GM19099 (cell line): ENCODE results near the gene COL6A3.

Experiments
- POLR2A ChIP-seq: IDR thresholded peaks from 3 replicates; pipeline ENCODE4 v1.6.1; 2011; ENCODE audit warnings: low read depth; ENCODE audit not compliant: insufficient read length; ENCODE audit errors: extremely low read depth

Gene COL6A3

GRCh38 chr2:237379636-237380035 lies 34.3 kb downstream of the COL6A3 start:
- no peak for TF ChIP-seq POLR2A

- TF ChIP-seq POLR2A = no peak
Observed at GRCh38 chr2:237378650-237379049, 35.3 kb downstream of the COL6A3 start.

- TF ChIP-seq POLR2A = no peak
Observed at GRCh38 chr2:237374284-237375060, 39.5 kb downstream of the COL6A3 start.

- no peak for TF ChIP-seq POLR2A
Observed at GRCh38 chr2:237371856-237372255, 42.1 kb downstream of the COL6A3 start.

- no peak for TF ChIP-seq POLR2A
Observed at GRCh38 chr2:237365671-237366070, 48.3 kb downstream of the COL6A3 start.

GRCh38 chr2:237364655-237365054 lies 49.3 kb downstream of the COL6A3 start:
- TF ChIP-seq POLR2A = no peak

GRCh38 chr2:237361194-237362004 lies 52.6 kb downstream of the COL6A3 start:
- no peak for TF ChIP-seq POLR2A

- no peak for TF ChIP-seq POLR2A
Observed at GRCh38 chr2:237359894-237360780, 53.8 kb downstream of the COL6A3 start.

- no peak for TF ChIP-seq POLR2A
Observed at GRCh38 chr2:237359518-237359840, 54.5 kb downstream of the COL6A3 start.

- no peak for TF ChIP-seq POLR2A
Observed at GRCh38 chr2:237358721-237359517, 55.0 kb downstream of the COL6A3 start.

- no peak for TF ChIP-seq POLR2A
Observed at GRCh38 chr2:237355701-237356100, 58.3 kb downstream of the COL6A3 start.

- TF ChIP-seq POLR2A = no peak
Observed at GRCh38 chr2:237354892-237355291, 59.1 kb downstream of the COL6A3 start.

- no peak for TF ChIP-seq POLR2A
Observed at GRCh38 chr2:237353215-237353614, 60.7 kb downstream of the COL6A3 start.

GRCh38 chr2:237352279-237352845 lies 61.6 kb downstream of the COL6A3 start:
- TF ChIP-seq POLR2A = no peak

- TF ChIP-seq POLR2A = no peak
Observed at GRCh38 chr2:237351796-237352195, 62.2 kb downstream of the COL6A3 start.

GRCh38 chr2:237351046-237351445 lies 62.9 kb downstream of the COL6A3 start:
- no peak for TF ChIP-seq POLR2A
